HG03064 (cell line): ENCODE results near the gene PSPH.
"Not testable (repeated sequence)": the region's sequence is repeated elsewhere in the genome, so short reads cannot be mapped to it uniquely, and the experiment has no call there.

Experiments used
- ATAC-seq: cut with Tn5 transposase; IDR thresholded peaks from one replicate; pipeline ENCODE4 v1.9.1; 2021; ENCODE audit warnings: low read depth; ENCODE audit not compliant: unreplicated experiment

The PSPH gene

DNA sequence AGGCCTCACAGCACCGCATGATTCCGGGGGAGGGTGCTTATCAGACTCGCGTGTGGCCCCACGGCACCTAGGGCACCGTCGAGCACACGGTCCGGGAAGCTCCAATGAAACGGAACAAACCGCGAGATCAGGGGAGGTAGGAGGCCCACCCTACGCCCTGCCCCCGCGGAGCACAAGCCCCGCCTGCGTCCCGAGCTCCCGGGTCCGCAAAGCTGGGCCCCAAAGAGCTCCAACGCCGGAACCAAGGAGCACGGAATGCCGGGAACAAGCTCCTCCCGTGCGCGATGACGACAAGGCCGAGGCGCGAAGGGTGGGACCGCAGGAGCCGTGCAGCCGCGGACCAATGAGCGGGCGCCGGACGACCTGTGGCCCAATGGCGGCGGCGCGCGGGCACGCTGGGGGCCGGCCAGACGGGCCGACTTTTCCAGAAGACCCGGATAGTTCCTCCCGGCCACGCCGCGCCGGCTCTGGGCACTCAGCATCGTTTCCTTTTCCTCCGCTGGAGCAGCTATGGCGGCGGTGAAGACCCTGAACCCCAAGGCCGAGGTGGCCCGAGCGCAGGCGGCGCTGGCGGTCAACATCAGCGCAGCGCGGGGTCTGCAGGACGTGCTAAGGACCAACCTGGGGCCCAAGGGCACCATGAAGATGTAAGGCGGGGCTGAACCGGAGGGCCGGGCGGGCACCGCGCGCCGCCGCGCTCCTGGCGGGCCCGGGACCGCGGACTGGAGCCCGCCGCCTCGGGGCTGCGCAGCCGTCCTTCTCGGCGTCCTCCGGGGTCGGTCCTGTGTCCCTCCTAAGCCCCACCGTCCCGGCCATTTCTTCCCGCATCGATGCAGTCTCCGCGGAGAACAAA is at the start of gene PSPH, which contains the start of gene CCT6A:
PSPH (minus strand) TSS at position 106 of the 853 bp plus-strand sequence. CDS start 30,232 bp downstream, outside the sequence.
CCT6A (plus strand) TSS at position 427 of the 853 bp plus-strand sequence; CDS start at position 511, 84 bp downstream.
- ATAC-seq = peak; percentile 94

DNA sequence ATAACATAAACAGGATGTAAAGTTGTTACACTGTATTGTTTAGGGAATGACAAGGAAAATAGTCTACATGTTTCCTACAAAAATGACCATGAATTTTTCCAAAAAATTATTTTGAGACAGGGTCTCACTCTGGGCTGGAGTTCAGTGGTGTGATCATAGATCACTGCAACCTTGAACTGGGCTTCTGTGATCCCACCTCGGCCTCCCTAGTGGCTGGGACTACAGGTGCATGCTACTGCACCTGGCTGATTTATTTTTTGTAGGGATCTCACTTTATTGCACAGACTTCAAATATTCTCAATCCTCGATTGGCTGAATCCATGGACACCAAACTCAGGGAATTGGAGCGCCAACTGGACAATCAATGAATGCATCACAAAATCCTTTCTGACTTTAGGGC is 48.4 kb upstream of the PSPH start:
- no peak for ATAC-seq

DNA sequence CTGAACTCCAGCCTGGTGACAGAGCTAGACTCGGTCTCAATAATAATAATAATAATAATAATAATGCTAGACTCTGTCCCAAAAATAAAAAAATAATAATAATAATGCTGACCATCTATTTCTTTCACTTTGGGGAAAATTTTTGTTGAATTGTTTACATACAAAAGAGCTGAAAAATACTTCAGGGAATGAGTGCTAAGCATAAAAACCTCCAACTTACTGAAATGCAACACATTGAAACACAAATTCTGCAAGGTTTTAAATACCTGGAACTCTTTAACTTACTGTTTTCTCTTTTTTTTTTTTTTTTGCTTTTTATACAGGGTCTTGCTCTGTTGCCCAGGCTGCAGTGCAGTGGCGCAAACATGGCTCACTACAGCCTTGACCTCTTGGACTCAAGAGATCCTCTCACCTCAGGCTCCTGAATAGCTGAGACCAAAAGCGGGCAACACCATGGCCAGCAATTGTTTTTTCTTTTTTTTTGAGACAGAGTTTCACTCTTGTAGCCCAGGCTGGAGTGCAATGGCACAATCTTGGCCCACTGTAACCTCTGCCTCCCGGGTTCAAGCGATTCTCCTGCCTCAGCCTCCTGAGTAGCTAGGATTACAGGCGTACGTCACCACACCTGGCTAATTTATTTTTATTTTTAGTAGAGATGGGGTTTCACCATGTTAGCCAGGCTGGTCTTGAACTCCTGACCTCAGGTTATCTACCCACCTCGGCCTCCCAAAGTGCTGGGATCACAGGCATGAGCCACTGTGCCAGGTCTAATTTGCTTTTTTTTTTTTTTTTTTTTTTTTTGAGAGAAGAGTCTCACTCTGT is 47.2 kb upstream of the PSPH start:
- ATAC-seq = not testable (repeated sequence)

DNA sequence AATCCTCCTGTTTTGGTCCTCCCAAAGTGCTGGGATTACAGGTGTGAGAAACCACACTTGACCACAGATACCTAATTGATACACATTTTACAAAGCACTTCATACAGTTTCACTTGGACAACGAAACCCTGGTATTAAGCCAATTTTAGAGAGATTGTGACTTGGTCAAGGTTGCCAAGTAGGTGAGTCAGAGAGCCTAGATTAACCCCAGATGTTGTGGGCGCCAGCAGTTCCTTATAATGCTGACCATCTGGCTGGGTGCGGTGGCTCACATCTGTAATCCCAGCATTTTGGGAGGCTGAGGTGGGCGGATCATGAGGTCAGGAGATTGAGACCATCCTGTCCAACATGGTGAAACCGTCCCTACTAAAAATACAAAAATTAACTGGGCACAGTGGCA is 46.5 kb upstream of the PSPH start:
- no peak for ATAC-seq

DNA sequence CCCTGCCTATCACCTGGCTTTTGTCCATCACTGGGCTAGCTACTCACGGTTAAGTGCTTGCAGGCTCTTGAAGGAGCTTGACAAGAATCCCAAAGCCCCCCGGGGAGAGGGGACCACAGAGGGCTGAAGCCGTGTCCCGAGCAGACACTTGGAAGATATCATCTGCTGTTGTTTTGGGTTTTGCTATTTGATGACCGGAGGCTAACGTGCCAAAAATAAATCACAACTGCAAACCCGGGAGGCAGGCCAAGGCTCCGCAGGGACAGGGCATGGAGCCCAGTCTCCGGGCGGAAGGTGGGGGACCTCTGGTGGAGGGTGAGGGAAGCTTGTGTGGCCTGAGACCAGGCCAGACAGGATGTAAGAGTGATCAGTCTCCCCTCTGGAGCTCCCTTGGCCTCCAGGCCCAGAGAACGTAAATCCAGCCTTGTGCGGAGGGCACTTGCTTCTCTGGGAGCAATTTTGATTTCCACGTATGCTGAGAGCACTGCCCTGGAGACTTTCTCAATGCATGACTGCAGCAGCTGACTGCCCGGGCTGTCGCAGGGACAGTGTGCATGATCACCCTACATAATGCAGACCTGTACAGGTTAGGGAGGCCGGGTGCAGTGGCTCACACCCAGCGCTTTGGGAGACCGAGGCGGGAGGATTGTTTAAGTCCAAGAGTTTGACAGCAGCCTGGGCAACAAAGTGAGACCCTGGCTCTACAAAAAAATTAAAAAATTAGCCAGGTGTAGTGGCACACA is 41.7 kb upstream of the PSPH start, which contains the start of gene PHKG1:
PHKG1 (minus strand) TSS at position 164 of the 743 bp plus-strand sequence. CDS start 4,011 bp downstream, outside the sequence.
- ATAC-seq = no peak

DNA sequence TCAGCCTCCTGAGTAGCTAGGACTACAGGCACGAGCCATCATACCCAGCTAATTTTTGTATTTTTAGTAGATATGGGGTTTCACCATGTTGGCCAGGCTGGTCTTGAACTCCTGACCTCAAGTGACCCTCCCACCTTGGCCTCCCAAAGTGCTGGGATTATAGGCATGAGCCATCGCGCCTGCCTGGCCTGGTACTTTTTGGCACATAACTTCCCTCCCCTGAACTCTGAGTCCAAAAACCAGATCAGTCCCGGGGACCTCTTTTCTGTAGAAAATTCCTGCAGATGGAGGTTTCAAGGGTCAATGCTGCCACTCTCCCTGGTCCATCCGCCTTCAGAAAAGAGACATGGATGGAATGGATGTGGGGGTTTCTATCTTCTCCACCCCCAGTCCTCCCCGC is 41.1 kb upstream of the PSPH start:
- not testable (repeated sequence) for ATAC-seq

DNA sequence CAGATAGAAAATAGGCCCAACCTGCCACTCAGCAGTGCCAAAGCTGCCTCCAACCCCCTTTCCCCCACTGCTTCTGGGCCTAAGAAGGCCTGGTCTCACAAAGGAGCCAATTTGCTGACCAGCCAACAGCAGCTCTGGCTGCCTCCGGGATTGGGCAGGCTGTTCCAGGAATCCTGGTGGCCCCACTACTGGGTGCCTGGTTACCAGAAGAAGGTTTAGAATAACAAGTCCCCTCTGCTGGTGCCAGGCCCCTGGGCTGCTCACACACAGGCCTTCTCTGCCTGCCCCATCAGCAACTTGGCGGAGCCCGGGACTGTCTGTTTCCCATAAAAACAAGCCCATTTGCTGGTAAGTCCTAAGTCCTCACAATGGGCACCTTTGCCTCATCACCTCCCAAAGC is 40.3 kb upstream of the PSPH start:
- no peak for ATAC-seq

DNA sequence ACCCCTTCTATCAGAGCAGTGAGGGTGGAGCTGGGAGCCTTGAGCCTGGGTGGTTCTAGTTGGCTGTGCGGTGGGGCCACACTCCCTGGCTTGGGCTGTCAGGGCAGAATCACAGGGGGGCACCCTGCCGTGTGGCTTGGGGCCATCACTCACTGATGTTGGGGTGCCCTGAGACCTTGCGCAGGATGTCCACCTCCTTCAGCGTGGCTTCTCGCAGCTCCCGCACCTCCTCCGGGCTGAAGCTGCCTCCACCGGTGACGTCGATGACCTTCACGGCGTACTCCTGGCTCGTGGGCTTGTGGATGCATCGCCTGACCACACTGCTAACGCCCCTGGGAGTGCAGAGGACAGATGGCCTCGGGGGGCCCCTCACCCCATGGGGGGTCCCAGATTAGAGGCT is 36.2 kb upstream of the PSPH start:
- ATAC-seq = no peak

DNA sequence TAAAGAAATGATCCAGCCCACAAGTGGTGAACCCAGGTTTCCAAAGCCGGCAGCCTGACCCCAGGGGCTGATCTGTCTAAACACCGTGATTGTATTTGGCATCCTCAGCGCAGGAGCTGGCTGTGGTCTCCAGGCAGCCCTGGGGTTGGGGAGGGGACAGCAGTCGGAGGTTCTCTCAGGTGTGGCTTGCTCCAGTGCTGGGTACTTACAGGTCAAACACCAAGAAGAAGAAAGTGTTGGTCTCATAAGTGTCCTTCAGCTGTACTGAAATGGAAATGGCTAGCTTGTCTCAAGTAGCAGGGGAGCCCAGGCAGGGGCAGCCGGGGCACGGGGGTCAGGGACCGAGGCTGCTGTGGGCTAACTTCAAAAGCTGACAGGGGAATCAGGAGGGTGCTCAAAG is 35.5 kb upstream of the PSPH start:
- ATAC-seq = no peak

DNA sequence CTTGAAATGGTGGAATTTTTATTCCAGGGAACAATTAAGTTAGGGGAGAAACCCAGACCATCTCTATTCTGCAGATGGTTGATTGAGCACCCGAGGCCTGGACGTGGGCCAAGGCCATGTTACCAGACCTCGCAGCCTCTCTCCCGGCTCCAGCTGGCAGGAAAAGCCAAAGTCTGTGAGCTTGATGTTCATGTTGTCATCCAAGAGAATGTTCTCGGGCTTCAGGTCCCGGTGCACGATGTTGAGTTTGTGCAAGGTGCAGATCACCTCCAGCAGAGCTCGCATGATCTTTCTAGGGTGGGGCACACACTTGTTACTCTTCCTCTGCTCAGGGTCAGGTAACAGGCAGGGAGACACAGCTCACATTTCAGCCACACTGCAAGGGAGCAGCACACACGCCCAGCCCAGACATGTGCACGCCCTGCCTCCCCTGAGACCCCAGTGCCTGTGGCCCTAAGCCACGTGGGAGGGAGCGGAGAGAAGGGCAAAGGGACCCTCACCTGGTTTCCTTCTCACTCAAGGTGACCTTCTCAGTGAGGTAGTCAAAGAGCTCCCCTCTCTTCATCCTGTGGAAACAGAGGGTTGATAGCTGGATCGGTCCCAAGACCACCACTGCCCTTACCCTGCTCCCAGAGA is 32.0 kb upstream of the PSPH start:
- ATAC-seq = no peak

DNA sequence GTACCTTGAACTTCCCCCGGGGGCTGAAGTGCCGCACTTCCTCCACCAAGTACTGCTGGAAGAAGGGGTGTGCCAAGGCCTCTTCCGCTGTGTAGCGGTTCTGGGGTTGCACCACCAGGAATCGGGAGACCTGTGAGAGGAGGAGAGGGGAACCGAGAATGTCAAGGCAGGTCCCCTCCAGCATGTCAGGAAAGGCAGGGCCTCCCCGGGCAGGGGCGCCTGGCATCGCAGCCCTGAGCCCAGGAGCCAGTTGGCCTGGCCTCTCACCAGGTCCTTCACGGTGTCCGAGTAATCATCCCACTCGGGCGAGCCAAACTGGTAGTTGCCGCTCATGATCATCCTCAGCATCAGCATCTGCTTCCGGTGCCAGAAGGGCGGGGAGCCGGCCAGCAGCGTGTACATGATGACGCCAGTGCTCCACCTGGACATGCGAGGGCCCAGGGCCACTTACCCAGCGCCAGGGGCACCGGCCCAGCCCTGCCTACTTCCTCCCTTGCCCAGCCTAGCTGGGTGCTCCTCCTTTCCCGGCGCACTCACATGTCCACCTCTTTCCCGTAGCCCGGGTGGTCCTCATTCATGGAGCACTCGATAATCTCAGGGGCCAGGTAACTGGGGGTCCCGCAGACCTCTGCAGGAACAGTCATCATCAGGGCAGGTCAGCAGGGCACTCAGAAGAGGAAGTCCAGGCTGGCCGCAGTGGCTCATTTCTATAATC is 30.5 kb upstream of the PSPH start:
- ATAC-seq = no peak

DNA sequence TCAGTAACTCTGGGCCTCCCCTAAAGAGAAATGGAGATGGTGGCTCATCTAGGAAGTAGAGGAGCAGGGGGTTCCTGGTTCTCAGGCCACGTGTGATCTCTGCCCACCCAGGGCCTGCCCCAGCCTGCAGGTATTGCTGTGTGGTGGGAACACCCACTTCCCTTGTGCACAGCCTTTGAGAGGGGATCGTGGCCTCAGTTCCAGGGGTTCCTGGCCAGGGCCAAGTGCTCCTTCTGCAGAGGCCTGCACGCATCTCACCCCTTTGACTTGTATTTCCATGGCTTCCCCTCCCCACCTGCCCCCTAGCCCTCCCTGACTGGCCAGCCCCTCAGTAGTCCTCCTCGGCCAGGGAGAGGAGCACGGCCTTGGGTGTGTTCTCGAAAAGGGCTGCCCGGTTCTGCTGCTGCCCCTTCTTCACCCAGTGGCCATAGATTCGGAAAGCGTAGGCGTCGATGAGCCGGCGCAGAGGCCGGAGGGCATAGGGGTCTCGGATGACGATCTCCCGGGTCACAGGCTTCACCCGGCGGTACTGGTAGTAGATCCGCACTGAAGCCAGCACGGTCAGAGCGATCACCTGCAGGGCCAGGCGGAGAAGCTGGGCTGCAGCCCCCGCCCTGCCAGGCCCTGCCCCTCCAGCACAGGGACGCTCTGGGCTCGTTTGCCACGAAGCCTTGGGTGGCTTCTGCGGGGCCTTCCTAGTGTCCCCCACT is 29.6 kb upstream of the PSPH start:
- ATAC-seq = not testable (repeated sequence)

DNA sequence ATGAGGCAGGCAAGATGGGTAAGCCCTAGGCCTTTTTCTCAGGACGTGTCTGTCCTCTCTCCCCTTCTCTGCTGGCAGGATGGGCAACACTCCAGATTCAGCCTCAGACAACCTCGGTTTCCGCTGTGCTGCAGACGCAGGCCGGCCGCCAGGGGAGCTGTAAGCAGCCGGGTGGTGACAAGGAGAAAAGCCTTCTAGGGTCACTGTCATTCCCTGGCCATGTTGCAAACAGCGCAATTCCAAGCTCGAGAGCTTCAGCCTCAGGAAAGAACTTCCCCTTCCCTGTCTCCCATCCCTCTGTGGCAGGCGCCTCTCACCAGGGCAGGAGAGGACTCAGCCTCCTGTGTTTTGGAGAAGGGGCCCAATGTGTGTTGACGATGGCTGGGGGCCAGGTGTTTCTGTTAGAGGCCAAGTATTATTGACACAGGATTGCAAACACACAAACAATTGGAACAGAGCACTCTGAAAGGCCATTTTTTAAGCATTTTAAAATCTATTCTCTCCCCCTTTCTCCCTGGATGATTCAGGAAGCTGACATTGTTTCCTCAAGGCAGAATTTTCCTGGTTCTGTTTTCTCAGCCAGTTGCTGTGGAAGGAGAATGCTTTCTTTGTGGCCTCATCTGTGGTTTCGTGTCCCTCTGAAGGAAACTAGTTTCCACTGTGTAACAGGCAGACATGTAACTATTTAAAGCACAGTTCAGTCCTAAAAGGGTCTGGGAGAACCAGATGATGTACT is 28.4 kb upstream of the PSPH start:
- ATAC-seq = no peak

DNA sequence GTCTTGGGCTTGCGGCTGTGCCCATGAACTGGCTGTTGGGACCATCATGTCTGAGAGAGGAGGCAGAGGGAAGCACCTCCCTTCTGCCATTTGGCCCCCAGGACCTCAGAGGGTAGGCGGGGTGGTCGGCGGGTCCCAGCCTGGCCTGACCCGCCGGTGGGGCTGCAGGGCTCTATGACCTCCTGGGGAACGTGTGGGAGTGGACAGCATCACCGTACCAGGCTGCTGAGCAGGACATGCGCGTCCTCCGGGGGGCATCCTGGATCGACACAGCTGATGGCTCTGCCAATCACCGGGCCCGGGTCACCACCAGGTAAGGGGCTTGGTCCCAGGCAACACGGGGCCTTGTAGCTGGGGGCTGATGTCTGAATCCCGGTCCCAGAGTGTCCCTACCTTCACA is 27.0 kb upstream of the PSPH start:
- ATAC-seq = no peak

DNA sequence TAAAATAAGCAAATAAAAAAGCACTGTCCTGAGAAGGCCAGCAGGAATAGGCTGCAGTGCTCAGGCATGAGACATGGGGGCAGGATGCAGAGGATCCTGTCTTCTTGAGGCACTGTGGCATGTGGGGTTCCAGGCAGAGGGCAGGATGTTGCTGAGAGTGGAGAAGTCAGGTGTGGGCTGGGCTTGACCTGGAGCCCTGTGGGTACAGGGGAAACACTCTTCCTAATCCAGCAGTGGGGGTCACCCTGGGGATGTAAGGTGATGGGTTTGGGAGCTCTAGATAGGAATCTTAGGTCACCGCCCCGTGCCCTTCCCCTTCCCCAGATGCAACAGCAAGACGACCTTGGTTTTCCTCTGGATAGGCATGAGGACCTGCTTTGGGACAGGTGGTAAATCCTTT is 26.4 kb upstream of the PSPH start:
- ATAC-seq = no peak

DNA sequence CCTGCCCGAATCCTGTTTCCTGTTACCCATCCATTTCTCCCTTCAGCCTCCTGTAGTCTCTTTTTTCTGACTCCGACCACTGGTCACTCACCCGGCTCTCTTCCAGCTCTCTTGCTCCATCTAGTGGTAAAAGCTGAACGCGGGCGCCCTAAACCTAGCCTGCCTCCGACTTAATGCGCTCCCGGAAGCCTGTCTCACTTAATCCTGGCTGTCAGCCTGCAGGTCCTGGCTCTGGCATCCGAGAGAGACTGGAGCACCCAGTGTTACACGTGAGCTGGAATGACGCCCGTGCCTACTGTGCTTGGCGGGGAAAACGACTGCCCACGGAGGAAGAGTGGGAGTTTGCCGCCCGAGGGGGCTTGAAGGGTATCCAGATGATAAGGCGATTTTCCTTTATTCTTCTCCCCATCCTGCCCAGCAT is 23.1 kb upstream of the PSPH start:
- ATAC-seq = peak; percentile 82

DNA sequence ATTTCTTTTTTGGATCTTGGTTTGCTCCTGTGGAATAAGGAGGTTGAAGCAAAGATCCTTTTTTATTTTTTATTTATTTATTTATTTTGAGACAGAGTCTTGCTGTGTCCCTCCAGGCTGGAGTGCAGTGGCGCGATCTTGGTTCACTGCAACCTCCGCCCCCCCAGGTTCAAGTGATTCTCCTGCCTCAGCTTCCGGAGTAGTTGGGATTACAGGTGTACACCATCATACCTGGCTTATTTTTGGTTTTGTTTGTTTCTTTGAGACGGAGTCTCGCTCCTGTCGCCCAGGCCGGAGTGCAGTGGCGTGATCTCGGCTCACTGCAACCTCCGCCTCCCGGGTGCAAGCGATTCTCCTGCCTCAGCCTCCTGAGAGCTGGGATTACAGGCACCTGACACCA is 15.1 kb upstream of the PSPH start:
- ATAC-seq = not testable (repeated sequence)

DNA sequence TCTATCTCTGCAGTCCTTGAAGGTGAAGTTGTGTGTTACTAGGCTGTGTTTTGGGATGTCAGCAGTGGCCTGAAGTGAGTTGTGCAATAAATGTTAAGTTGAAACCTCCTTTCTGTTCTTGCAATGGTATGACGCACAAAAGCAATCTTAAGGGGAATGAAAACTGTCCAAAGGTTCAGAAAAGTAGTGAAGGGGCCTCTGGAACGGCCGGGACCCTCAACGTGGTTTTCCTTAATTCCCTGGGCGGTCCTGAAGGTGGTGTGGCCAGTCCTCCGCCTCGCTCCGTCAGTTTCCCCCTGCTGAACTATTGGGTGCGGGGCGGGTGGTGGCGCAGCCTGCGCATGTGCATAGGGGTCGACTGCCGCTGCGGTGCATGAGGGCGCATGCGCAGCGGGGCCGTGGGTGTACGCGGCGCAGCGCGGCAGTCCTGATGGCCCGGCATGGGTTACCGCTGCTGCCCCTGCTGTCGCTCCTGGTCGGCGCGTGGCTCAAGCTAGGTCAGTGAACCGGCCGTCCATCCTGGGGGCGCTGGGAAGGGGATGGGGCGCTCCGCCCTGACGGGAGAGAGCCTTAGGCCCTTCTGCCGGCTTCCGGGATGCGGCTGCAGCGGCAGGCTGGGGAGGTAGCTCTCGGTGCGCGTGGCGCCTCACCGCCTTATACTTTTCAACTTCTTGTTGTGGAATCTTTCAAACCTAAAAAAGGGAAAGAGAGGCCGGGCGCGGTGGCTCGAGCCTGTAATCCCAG is 12.8 kb upstream of the PSPH start, which contains the start of gene SUMF2:
SUMF2 (plus strand) TSS at position 405 of the 744 bp plus-strand sequence; CDS start at position 431, 26 bp downstream.
- ATAC-seq = peak; percentile 79
